ENCODE results near the gene SLC26A3. TPM values are rescaled to one million over a fixed set of nuclear protein-coding genes. Genes with fewer than 3 reads are reported as not detected.

Gene SLC26A3
- polyA plus RNA-seq, 4 donors: 0.10 to 0.24 (median 0.17) TPM; not detected in 1

DNA sequence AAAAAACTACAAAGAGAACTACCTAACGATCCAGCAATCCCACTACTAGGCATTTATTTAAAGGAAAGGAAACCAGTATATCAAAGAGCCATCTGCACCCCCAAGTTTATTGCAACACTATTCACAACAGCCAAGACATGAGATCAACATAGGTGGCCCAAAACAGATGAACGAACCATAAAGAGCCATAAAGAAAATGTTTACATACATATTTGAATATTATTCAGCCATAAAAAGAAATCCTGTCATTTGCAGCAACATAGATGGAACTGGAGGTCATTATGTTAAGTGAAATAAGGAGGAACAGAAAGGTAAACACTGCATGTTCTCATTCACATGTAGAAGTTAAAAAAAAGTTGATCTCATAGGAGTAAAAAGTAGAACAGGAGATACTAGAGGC is 15.6 kb upstream of the SLC26A3 start:
- DNase-seq (ENCODE audit: low read depth in 4 of 4, low spot score in 3 of 4): no peak

DNA sequence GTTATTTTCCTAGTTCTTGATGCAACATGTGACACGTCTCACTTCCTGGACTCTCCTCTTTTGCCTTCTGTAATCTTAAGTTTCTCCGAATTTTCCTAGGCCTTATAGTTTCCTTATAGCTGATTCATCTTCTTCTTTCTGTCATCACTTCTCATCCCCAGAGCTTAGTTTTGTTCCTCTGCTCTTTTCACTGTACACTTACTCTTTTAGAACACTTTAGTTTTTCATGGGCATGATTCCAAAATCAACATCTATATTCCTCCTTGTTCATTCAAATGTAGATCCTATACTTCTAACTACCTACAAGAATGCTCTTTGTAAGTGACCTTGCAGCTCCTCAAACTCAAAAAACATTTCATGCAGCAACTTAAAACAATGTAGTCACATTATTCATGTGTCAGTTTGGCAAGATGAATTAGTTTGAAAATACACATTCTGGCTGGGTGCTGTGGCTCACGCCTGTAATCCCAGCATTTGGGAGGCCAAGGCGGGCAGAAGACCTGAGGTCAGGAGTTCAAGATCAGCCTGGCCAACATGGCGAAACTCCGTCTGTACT is 13.1 kb upstream of the SLC26A3 start:
- DNase-seq (ENCODE audit: low read depth in 4 of 4, low spot score in 3 of 4): no peak

DNA sequence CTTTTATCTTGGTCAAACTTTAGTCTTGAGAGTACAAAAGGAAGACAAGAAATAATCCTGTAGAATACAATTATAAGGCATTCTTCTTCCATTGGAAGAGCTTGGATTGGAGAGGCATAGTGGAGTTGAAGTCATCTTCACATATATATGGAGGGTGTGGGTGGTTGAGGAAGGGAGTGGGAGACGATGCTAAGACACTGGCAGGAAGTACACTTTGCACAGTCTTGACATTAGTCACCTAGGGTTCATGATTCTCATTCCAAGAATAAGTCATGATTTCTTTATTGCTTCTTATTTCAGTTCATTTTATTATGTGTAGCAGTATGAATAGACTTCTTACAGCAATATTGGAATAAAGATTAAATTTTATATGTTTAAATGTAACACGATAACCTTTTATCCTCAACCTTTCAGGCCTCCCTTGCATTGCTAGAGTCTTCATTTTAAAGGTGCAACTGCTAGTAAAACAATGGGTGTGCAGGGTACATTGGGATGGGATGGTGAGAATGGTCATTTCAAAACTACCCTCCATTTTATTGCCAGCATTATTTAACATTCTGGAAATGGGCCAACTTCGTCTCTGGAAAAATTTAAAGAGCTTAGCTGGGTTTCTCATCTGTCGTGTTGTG is 12.3 kb upstream of the SLC26A3 start:
- no peak for DNase-seq (ENCODE audit: low read depth in 4 of 4, low spot score in 3 of 4)

DNA sequence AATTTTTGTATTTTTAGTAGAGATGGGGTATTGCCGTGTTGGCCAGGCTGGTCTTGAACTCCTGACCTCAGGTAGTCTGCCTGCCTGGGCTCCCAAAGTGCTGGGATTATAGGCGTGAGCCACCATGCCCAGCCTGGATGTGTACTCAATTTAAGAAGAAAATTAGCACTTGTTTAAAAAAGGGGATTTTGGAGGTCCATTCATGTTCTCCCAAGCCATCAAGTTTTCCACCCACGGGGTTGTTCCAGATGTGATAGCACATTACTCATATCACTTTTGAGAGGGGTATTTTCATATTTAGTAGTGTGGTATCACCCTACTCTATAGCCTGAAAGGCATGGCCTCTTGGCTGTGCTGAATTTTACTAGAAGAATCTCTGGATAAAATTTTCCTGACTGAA is 10.5 kb upstream of the SLC26A3 start:
- DNase-seq (ENCODE audit: low read depth in 4 of 4, low spot score in 3 of 4): no peak

DNA sequence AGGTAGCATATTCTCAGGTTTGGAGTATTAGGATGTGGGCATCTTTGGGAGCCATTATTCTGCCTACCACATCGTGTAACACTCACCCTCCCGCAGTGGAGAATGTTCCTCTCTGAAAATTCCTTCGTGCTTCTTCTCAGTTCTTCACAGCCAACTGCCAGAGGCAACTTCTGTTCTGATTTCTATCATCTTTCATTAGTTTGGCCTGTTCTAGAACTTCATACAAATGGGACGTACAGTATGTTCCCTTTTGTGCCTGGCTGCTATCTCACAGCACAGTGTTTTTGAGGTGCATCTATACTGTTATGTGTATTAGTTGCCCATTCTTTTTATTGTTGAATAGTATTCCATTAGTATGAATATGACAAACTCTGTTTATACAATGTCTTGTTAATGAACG is 8.9 kb upstream of the SLC26A3 start:
- DNase-seq (ENCODE audit: low read depth in 4 of 4, low spot score in 3 of 4): no peak

DNA sequence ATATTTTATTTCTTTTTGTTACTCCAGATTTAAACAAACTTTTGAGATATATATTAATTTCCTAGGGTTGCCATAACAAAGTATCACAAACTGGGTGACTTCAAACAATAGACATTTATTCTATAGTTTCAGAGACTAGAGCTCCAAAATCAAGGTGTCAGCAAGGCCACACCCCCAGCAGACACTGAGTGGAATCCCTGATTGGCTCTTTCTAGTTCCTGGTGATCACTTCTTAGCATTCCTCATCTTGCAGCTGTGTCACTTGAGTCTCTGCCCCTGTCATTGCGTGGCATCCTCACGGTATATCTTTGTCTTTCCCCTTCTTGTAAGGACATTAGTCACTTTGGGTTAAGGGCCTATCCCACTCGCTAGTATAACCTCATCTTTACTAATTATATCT is 7.6 kb upstream of the SLC26A3 start:
- DNase-seq (ENCODE audit: low read depth in 4 of 4, low spot score in 3 of 4): no peak

DNA sequence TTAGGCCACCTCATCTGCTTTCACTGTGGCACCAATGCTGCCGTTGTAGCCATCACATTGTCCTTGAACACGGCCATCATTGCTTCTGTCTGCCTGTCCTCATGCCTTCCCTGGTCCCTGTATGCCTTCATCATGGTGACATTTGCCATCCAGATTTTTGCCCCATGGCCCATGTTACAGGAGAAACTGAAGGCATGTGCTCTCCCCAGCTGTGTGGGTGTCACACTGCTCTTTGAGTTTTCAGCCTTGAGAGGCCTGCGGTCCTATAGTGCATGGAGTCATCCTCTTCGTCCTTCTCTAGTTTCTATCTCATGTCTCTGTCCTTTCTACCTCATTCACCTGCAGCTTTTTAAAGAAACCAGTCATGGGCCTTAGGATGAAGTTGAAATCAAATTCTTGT is 6.2 kb upstream of the SLC26A3 start:
- DNase-seq (ENCODE audit: low read depth in 4 of 4, low spot score in 3 of 4): no peak

DNA sequence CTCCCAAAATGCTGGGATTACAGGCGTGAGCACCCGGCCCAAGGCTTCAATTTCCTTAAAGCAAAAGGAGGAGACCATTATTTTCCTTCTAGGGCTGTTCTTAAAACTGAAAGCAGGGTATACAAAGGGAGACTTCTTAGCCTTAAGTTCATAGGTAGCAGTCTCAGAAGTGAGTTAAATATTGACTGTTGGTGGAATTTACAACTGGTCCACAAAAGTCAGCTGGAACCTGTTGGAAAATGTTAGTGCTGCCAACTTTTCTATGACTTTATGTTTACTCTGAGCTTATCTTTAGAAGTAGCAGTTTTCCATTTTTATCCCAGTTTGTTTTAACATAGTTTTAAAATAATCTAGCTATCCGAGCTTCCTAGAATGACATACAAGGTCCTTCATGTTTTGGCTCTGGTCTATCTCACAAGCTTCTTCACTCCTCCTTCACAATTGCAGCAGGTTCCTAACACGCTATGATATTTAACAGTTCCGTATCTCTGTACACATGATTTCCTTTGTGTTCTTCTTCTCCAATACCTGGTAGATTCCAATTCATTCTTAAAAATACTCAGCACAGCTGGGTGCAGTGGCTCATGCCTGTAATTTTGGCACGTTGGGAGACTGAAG is 3.3 kb downstream of the SLC26A3 start:
- DNase-seq (ENCODE audit: low read depth in 4 of 4, low spot score in 3 of 4): no peak

DNA sequence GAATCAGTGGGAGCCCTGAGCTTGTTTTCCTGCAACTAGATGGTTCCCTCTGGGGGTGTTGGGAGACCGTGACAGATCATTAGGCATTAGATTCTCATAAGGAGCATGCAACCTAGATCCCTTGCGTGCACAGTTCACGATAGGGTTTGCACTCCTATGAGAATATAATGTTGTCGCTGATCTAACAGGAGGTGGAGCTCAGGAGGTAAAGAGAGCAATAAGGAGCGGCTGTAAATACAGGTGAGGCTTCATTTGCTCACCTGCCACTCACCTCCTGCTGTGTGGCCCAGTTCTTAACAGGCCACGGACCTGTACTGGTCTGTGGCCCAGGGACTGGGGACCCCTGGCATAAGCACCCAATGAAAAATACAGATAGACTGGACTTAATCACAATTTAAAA is 10.7 kb downstream of the SLC26A3 start:
- DNase-seq (ENCODE audit: low read depth in 4 of 4, low spot score in 3 of 4): no peak

DNA sequence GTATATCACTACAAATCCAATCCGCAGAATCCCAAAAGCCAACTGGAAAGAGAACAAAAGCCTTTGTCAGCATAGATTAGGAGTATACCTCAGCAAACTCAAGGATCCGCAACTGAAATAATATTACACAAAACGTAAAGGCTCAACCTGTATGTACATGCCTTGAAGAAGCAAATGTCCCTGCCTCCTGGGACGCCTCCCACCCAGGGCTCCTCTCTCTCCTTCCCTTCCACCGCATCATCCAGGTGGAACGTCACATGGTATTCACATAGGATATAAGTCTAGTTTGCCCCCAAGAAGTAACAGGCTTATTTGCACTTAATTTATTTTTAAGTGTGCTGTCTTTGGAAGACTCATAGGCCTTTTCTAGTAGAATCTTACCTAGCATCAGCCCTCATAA is 13.4 kb downstream of the SLC26A3 start:
- no peak for DNase-seq (ENCODE audit: low read depth in 4 of 4, low spot score in 3 of 4)

DNA sequence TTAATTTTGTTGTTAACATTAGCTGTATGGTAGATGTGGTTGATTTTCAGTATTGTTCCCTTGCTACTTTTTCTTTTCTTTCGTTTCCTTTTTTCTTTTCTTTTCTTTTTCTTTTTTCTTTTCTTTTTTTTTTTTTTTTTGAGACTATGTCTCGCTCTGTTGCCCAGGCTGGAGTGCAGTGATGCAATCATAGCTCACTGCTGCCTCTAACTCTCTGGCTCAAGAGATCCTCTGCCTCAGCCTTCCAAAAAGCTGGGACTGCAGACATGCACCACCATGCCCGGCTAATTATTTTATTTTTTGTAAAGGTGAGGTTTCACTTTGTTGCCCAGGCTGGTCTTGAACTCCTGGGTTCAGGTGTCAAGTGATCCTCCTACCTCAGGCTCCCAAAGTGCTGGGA is 14.4 kb downstream of the SLC26A3 start:
- DNase-seq (ENCODE audit: low read depth in 4 of 4, low spot score in 3 of 4): no peak

DNA sequence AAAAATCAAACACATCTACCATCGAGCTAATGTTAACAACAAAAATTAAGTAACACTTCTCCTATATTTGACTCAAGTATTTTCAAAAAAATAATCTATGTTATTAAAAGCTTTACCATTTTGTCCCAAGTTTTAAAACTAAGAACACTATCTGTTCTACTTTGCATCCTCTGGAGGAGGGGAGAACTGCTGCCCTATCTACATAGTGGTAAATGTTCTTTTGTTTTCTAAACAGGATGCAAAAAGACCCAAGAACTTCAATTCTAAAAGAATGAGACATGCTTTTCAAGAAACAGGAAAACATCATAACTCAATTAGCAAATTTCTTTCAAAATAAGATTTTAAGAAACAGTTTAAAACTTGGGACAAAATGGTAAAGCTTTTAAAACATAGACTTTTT is 14.8 kb downstream of the SLC26A3 start:
- DNase-seq (ENCODE audit: low read depth in 4 of 4, low spot score in 3 of 4): no peak

DNA sequence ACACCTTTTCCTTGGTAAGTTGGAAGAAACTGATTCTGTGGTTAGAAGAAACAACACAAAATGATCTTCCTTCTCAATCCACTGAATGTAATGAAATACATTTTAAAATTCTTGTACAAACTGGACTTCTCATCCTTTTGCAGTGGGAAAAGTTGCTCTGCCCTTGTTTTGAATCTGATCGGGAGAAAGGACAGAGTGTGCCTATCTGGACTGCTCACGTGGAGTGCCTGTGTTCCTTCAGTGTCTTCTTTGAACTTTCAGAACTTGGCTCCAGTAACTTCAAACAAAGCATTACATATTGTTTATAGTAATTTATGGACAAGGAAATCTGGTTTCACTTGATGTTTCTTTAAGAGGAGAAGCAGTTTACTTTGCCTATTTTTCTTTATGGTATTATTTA is 17.1 kb downstream of the SLC26A3 start:
- DNase-seq (ENCODE audit: low read depth in 4 of 4, low spot score in 3 of 4): no peak

DNA sequence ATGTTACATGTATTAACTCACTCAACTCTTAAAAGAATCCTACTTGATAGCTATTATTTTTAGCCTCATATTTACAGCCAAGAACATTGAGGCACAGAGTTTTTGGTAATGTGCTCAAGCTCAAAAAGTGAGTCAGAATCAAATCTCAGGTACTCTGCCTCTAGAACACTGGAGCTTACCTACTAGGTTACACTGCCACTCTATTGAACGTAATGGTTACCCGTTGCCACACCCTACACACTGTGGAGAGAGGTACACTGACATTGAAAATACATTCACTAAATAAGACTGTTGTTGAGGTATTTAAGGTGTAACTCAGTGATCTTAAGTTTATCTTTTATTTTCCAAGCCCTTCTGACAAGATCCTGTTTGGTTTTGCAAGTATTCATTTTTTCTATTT is 17.9 kb downstream of the SLC26A3 start:
- no peak for DNase-seq (ENCODE audit: low read depth in 4 of 4, low spot score in 3 of 4)

DNA sequence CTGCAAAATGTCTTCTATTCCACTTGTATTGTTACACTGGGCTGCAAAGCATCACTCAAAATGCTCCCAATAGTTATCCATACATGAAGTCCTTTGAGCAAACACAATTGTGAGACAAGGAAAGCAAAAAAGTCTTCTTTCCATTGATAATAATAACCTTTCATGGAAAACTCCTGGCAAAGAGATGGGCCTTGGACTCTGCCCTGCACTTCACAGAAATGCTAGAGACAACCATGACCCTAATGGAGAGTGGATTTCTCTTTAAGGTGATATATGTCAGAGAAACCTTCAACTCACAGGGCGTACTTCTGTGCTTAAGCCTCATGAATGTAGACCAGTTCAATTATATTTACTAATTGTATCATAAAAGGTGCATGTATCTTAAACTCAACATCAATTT is 19.4 kb downstream of the SLC26A3 start:
- no peak for DNase-seq (ENCODE audit: low read depth in 4 of 4, low spot score in 3 of 4)

DNA sequence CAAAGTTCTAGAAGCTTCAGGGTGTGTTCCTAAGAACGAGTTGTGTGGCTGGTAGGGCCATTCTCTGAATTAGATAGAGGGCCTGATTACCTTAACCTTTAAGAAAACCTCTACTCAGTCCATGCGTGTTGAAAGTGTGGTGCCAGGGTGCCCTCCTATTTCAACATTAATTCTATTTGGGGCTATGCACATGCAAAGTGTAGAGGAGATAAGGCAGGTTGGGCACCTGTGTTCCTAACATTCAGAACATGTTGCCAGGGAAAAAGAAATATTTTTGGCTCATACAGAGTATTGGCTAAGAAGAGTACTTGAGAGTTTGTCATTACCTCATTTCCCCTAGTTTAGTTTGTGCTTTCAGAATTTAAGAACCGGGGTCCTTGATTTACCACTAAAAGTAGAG is 20.6 kb downstream of the SLC26A3 start:
- DNase-seq (ENCODE audit: low read depth in 4 of 4, low spot score in 3 of 4): no peak

DNA sequence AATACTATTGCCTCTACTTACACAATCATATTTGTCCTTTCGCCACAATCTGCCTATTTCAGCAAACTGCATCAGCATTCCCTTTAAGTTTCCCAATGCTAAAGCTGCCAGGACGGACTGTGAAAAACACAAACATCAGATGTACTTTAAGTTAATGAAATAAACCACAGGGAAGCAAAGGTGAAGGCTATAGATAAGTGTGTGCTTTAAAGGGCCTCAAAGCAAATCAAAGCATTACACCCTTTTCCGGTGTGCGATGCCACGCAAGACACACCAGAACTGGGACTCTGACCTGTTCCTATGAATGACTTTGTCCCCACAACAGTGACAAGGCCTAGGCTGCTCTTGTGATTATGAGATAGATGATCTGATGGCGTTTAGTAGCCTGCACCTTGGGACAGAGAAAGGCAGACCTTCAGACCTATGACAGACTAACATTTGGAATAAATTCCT is 23.4 kb downstream of the SLC26A3 start:
- DNase-seq (ENCODE audit: low read depth in 4 of 4, low spot score in 3 of 4): no peak

DNA sequence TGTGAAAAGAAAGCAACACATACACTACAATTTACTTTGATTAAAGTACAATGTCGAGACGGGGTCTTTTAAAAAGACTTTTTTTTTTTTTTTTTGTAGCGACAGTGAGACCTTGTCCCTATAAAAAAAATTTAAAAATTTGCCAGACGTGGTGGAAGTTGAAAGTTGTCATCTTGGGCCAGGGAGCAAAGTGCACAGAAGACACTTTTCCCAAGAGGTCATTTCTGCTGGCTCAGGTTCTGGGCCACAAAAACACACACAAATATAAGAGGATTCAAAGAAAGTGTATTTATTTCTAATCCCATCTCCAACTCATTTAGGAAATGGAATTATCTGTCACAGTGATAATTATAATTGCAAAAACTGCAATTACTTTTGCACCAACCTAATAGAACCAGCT is 24.7 kb downstream of the SLC26A3 start:
- DNase-seq (ENCODE audit: low read depth in 4 of 4, low spot score in 3 of 4): no peak

DNA sequence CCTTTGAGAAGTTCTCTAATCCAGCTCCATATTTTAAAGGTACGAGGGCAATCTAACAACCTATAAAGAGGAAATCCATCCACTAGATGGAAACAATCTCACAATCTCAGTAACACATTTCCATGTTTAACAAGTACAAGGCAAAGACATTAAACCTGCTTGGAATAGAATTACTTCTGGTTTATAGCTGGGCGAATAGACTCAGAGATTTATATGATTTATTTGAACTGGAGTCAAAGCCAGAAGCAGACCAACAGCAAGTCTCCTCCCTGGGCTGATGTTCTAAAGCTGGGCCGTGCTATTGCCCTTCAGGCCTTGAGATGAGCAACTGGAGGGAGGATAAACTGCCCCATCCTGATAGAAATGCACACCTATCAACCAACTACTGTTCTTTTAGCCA is 25.3 kb downstream of the SLC26A3 start:
- DNase-seq (ENCODE audit: low read depth in 4 of 4, low spot score in 3 of 4): no peak

DNA sequence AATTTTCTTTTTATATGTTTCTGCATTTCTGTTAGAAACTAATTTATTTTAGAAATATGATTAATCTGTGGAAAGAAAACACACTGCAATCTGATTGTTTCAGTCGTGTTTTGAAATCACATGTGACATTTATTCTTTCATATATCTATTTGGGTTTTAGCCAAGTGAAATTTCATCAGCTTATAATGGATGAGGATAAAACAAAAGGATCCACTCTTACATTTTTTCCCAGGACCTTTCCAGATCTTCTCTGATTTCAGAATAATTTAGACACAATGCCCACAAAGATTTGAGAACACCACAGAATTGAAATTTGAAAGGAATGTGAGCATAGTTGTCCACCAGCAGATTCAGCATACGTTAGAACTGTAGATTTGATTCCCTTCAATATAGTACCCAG is 30.0 kb downstream of the SLC26A3 start:
- DNase-seq (ENCODE audit: low read depth in 4 of 4, low spot score in 3 of 4): no peak

DNA sequence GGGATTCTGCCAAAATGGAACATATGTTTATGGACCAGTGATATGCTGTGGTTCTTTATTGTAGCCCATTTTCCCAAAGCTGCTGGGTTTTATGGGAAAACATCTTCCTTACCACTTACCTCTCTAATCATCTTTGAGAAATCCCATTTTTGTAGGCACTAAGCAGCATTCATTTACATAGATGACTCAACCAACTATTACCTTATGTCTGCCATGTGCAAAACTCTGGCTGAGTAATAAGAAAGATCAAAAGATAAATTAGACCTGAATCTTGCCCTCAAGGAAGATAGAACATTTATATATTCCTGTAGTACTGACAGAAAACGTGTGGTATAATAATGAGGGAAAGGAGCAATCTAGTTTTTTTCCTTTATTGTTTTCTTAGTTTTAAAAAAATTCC is 34.8 kb downstream of the SLC26A3 start:
- DNase-seq (ENCODE audit: low read depth in 4 of 4, low spot score in 3 of 4): no peak

DNA sequence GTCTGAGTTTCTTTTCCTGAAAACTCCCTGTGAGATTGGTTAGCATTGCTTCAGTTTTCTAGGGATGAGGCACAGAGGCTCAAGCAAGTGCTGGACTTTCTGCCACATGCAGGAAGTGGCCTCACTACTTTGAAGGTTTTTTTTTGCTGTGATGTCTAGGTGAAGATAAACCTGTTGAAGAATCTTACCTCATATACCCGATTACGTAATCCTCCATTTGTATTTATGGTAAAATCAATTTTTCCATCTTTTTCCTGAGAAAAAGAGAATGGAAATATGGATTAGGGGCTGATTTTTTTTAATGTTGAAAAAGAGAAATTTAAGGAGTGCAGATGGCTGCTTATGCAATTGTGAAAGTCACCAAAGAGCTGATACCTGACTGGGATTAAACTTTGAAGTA is 35.6 kb downstream of the SLC26A3 start:
- DNase-seq (ENCODE audit: low read depth in 4 of 4, low spot score in 3 of 4): no peak

DNA sequence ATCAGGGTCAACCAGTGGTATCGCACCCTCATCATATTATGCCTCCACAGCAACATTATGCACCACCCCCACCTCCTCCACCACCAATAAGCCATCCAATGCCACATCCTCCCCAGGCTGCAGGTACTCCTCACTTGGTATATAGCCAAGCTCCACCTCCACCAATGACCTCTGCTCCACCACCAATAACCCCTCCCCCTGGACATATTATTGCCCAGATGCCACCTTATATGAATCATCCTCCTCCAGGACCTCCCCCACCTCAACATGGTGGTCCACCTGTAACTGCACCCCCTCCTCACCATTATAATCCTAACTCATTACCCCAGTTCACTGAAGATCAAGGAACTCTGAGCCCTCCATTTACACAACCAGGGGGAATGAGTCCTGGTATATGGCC is 44.4 kb downstream of the SLC26A3 start:
- no peak for DNase-seq (ENCODE audit: low read depth in 4 of 4, low spot score in 3 of 4)
